Measurements from ENCODE around the gene RAPGEF1. TPM values are rescaled to one million over a fixed set of nuclear protein-coding genes. Genes with fewer than 3 reads are reported as not detected.

Gene RAPGEF1, protein sequence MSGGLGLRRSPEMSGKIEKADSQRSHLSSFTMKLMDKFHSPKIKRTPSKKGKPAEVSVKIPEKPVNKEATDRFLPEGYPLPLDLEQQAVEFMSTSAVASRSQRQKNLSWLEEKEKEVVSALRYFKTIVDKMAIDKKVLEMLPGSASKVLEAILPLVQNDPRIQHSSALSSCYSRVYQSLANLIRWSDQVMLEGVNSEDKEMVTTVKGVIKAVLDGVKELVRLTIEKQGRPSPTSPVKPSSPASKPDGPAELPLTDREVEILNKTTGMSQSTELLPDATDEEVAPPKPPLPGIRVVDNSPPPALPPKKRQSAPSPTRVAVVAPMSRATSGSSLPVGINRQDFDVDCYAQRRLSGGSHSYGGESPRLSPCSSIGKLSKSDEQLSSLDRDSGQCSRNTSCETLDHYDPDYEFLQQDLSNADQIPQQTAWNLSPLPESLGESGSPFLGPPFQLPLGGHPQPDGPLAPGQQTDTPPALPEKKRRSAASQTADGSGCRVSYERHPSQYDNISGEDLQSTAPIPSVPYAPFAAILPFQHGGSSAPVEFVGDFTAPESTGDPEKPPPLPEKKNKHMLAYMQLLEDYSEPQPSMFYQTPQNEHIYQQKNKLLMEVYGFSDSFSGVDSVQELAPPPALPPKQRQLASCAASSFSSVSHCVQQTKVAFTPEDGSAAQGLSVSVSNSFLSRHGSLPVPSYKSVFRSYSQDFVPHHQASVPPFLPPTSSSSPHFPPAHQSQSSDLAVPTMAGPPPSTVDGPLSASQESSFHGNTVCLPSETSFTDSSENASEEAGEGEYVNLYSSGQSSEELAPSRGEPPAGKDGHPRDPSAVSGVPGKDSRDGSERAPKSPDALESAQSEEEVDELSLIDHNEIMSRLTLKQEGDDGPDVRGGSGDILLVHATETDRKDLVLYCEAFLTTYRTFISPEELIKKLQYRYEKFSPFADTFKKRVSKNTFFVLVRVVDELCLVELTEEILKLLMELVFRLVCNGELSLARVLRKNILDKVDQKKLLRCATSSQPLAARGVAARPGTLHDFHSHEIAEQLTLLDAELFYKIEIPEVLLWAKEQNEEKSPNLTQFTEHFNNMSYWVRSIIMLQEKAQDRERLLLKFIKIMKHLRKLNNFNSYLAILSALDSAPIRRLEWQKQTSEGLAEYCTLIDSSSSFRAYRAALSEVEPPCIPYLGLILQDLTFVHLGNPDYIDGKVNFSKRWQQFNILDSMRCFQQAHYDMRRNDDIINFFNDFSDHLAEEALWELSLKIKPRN (N-terminal part only)
- 10 to 100 TPM; 74.5 to 90.8 TPM for total RNA-seq
- long read RNA-seq, donor 1, partial matches to known transcripts = 13 of 41 reads
- long read RNA-seq, donor 1, other reads (novel, unspliced or antisense) = 28 of 41 reads
- long read RNA-seq, donor 2, partial matches to known transcripts = 2 of 48 reads
- long read RNA-seq, donor 2, other reads (novel, unspliced or antisense) = 46 of 48 reads

DNA sequence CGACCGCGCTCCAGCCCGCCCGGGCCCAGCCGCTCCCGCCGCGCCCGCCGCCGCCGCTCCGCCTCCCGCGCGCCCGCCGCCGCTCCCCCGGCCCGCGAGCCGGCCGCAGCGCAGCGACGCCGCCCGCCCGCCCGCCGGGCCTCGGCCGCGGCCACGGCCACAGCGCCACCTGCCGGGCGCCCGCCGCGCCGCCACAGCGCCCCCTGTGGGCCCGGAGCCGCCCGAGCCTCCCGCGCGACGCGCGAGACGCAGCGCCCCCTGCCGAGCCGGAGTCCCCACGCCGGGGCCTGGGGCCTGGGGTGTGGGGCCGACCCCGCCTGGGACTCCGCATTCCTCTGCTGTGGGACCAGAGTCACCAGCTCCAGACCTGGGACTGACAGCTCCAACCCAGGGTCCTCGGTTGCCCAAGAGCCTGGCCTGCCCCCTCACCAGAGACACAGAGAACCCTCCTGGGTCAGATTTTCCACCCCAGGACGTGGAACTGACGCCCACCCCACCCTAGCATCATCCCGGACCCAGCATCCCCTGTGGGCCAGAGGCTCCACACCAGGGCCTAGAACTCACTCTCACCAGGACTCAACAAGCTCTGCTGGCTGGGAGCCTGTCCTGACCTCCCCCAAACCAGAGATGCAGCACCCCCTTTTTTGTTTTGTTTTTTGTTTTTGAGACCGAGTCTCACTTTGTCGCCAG is at the start of gene RAPGEF1:
Gene RAPGEF1 (minus strand): TSS at position 118 of the 690 bp plus-strand sequence. CDS start 246 bp downstream, outside the sequence.
- DNase-seq (ENCODE audit: low spot score) = peak; percentile 94
- intact Hi-C loops (cut with DNase I) = loop anchor here (2.0 to 10.0 kb wide), 3 partner anchors 148 to 385 kb away; no protein-coding TSS in a partner anchor

DNA sequence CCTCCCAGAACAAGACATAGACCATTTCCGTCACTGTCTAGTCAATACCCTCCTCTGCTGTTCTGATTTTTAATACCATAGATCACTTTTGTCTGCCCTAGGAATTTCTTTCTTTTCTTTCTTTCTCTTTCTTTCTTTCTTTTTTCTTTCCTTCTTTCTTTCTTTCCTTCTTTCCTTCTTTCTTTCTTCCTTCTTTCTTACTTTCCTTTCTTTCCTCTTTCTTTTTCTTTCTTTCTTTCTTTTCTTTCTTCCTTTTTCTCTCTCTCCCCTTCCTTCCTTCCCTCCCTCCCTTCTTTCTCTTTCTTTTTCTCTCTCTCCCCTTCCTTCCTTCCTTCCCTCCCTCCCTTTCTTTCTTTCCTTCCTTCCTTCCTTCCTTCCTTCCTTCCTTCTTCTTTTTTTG is 49.0 kb upstream of the RAPGEF1 start:
- no peak for DNase-seq (ENCODE audit: low spot score)
- intact Hi-C loops (cut with DNase I) = no loop called here

DNA sequence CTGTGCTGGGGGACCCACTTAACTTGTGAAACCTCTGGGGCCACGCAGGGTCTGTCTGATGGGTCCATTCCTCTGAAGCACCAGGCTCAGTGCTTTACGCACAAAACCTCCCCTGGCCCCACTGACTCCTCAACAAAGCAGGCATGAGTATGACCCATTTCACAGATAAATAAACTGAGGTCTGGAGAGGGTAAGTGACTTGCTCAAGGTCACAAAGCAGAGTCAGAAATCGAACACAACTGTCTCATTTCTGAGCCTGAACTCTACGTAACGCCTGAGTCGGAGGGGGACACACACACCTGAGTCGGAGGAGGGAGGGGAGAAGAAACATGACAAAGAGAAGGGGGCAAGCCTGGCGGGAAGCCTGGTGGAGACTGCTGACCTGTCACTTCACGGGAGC is 48.0 kb upstream of the RAPGEF1 start:
- no peak for DNase-seq (ENCODE audit: low spot score)
- intact Hi-C loops (cut with DNase I) = no loop called here

DNA sequence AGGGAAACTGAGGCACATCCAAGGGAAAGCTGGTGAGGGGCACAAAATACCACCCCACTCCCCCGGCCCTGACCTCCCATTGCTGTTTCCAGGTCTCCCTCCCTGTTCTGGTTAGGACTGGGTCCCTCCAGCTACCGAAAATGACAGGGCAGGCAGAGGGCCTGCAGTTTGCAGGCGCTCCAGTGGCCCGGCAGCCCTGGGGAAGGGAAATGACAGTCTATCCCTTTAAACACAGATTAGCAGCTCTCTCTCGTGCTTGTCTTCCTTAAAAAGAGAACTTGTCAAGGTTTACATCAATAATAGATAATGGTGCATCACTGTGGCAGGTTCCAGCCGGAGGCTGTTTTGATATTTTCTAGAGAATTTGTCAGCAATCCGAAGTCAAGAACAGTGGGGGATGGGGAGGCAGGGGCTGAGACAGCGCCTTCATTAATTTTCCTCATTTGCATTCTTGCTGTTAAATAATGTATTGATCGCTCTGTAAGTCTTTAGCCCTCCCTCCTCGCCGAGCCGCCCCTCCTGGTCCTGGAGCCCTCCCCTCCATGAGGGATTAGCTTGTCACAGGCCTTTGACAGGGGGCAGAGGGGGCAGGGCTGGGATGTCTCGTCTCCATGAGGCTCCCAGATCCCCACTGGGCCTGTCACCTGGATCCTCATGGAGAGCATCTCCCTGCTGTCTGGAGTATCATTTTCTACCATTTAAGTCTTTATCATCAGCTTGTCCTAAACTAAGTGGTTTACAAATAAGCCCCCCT is 45.0 kb upstream of the RAPGEF1 start:
- intact Hi-C loops (cut with DNase I) = loop anchor here in 1 of 2 donors (1.0 kb wide), 1 partner anchor 22 kb away; no protein-coding TSS in a partner anchor
- no peak for DNase-seq (ENCODE audit: low spot score)

DNA sequence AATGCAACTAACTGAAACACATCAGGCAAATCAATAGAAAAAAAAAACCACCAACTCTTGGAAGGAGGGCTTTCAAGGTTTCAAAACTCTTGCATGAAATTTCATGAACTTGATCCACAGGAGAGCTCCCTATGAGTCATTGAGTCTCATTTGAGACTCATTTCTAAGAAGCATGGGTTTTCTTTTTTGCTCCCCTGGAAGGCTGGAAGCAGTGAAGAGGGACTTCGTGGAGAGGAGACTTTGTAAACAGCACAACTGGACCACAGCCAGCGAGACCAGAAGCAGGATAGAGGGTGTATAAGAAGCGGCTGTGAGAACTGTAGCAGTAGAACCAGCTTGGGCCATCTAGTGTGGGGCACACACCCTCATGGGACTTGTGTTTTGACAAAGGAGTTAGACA is 41.2 kb upstream of the RAPGEF1 start:
- intact Hi-C loops (cut with DNase I) = no loop called here

DNA sequence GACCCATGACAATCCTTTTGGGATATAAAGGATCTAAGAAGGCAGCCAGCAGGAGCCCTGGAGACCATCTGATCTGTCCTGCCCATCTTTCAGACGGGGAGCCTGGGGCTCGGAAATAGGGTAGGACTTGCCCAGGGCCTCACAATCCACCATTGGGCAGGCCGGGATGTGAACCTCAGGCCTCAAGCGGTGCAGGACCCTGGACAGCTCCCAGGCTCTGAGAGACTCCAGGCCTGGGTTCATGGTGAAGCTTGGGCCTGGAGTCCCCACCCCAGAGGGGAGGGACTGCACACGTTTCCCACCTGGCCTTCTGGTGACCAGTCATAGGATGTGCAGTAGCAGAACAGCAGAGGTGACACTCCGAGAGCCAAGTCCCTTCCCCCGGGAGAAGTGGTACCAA is 36.6 kb upstream of the RAPGEF1 start:
- intact Hi-C loops (cut with DNase I) = no loop called here

More for the DNA sequence above, 41.2 kb upstream of the RAPGEF1 start:
- DNase-seq (ENCODE audit: low spot score) = no peak

DNA sequence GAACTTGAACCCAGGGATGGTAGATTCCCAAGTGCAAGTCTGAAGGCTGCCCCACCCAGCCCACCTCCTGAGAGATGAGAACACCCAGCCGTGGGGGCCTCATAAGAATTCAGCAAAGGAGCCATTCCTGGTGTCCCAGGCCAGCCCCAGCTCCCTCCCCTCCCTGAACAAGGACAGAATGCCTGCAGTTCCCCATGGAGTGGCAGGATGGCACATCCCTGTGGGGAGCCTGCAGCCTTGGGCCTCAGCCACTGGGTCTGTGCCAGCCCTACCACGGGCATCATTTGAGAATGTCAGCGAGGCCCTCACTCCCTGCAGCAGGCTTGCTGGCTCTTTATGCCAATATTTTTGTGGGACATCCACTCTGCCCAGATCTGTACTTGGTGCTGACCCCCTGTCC is 36.2 kb upstream of the RAPGEF1 start:
- no peak for DNase-seq (ENCODE audit: low spot score)
- intact Hi-C loops (cut with DNase I) = no loop called here

More for the DNA sequence above, 36.6 kb upstream of the RAPGEF1 start:
- DNase-seq (ENCODE audit: low spot score) = no peak

DNA sequence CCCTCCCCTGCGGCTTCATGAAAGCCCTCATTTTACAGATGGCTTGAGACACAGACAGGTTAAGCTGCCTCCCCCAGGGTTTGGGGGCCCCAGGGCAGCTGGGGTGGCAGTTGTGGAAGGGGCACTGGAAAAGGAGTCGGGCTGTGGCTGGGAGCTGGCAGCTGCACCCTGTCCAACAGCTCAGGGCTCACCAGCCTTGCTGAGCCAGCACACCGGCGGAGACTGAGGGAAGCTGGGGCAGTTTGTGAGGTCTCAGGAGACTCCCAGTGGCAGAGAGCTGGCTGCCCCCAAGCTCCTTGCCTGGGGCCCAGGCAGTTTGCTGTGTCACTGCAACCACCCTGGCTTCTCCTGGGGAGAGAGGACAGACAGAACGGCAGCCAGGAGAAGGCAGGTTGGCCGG is 34.8 kb upstream of the RAPGEF1 start:
- intact Hi-C loops (cut with DNase I) = no loop called here
- no peak for DNase-seq (ENCODE audit: low spot score)

DNA sequence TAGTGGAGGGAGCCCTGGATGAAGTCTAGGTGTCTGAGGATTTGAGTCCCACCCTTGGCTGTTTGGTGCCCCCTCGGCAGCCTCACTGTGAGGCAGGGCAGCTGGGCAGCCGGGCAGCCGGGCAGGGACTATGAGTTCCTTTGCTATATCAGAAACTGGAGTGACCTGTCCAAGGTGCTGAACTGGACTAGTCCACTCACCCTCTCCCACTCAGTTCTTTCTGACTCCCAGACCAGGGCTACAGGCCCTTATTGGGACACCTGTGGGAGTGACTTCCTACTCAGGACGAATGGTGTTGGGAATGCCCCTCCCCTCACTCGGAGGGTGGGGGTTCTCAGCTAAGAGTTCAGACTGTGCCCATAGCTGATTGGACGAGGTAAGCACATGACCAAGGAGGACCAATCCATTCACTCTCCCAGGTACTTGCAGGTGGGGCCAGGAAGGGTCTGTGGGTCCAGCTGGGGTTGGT is 34.1 kb upstream of the RAPGEF1 start:
- no peak for DNase-seq (ENCODE audit: low spot score)

DNA sequence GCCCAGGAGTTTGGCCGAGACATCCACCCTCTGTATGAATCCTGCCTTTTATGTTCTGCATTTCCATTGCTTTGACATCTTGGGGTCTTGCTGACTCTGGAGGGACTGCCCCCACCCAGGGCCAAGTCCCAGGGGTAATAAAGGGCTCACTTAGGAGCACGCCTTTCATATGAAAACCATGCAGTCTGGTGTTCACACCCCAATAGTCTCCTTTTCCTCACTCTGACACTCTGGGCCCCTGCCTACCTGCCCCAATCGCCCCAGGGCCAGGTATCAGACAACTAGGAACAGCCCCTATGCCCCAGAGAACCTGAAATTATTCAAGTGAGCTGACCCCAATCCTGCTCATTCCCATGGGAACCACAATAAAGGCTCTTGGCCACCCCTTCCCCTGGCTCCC is 33.1 kb upstream of the RAPGEF1 start:
- DNase-seq (ENCODE audit: low spot score) = no peak
- intact Hi-C loops (cut with DNase I) = no loop called here

More for the DNA sequence above, 34.1 kb upstream of the RAPGEF1 start:
- intact Hi-C loops (cut with DNase I) = no loop called here

DNA sequence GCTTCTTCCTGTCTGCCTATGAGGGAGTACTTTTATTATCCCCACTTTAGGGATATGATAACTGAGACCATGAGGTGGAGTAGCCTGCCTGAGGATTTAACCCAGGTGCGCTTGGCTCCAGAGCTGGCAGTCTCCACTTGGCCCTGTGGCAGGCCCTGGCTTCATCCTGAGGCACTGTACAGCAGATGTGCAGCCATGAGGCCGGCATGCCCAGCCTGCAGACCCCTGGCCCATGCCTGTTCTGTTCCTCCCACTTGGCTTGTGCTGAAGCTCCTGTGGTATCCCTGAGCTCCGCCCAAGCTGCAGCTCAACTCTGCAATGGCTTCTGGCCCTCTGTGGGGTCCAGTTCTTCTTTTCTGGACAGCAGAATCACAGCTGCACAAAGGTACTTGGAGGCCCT is 31.8 kb upstream of the RAPGEF1 start:
- intact Hi-C loops (cut with DNase I) = no loop called here
- DNase-seq (ENCODE audit: low spot score) = peak; percentile 24

DNA sequence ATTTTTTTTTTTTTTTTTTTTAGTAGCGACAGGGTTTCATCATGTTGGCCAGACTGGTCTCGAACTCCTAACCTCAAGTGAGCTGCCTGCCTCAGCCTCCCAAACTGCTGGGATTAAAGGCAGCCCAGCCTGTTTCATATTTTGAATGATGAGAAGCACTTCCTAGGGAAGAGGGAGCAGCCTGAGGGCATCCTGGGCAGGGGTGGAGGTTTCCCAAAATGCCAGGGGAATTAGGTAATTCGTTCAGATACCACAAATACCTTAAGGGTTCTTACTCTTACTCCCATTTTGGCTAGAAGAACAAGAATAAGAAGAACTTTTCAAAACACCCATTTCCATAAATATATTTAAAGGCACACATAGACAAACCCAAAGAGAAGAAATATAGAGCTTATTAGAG is 29.5 kb upstream of the RAPGEF1 start:
- intact Hi-C loops (cut with DNase I) = no loop called here
- DNase-seq (ENCODE audit: low spot score) = no peak

DNA sequence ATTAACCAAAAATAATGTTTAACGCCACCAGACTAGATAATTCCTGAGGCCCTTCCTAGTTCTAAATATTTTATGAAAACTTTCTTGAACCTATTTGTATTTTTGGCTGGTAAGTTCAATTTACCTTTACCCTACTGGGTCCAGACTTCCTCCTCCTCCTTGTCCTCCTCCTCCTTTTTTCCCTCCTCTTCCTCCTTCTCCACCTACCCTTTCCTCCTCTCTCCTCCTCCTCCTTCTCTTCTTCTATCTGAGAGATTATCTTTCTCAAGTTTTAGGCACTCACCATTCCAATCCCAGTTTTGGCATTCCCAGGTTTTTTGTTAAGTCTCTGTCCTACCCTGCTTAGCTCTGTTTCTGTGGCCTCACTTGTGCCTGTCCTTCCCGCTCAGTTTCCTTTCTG is 24.7 kb upstream of the RAPGEF1 start:
- DNase-seq (ENCODE audit: low spot score) = no peak
- intact Hi-C loops (cut with DNase I) = loop anchor here (5.0 kb wide), 2 partner anchors 483 to 488 kb away; no protein-coding TSS in a partner anchor

DNA sequence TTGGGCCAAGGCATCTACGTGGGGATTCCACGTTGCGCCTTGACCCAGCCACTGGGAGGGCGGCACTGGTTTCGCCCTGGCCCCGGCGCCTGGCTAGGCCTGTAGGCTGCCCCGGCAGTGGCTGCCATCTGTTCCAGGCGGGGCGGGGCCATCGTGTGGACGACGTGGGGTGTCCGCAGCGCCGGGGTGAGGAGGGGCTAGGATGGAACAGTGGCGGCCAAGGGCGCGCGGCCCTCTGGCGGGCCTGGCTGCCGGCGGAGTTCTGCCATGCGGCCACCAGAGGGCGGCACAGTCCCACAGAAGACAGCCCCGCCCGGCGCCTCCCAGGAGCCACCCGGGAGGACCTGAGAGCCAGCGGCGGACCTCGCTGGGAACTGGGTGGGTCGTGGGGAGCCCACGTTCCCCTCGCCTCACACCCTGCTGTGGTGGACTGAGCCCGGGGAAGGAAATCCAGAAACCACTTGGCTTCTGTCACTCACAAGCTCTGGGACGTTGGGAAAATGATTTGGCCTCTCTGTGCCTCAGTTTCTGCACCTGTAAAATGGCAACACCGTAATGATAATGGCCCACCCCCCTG is 22.6 kb upstream of the RAPGEF1 start:
- intact Hi-C loops (cut with DNase I) = loop anchor here (5.0 kb wide), 2 partner anchors 485 to 490 kb away; no protein-coding TSS in a partner anchor
- DNase-seq (ENCODE audit: low spot score) = peak; percentile 93

DNA sequence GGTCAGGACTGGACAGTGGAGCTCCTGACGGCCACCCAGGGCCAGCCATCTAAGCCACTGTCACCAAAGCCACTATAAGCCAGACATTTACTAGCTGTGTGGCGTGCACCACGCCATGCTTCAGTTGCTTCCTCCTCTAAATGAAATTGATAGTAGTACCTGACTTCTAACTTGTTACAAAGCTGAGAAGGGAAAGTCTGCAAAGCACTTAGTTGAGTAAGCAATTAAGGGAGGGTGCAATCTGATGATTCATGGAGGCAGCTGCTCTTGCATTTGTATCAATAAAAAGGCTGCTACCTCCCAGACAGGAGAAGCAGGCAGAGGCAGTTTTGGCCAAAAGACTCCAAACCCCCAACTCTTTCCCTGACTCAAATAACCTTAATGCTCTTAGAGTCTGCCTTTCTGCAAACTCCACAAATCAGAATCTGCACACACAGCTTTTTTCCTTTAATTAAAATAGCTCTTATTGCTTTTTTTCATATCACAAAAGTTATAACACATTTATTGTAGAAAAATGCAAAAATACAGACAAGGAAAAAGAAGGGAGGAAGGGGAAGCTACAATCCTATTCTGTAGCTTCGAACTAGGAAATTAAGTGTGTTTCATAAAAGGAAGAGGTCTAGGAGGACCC is 19.3 kb upstream of the RAPGEF1 start:
- DNase-seq (ENCODE audit: low spot score) = no peak
- intact Hi-C loops (cut with DNase I) = no loop called here

DNA sequence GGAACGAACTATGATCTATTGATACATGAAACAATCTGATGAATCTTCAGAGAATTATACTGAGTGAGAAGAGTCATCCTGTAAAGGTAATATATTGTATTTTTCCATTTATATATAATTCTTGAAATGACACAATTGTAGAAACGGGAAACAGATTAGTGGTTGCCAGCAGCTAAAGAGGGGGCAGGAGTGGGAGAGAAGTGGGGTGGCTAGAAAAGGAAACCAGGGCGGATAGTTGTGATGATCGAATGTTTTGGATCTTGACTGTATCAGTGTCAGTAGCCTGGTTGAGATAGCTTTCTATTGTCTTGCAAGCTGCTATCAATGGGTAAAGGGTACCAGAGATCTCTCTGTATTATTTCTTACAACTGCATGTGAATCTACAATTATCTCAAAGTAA is 17.7 kb upstream of the RAPGEF1 start:
- intact Hi-C loops (cut with DNase I) = no loop called here
- no peak for DNase-seq (ENCODE audit: low spot score)

Measured in posterior vena cava (tissue), 2 donors.